ENCODE measurements around the gene DDO.

Gene DDO

GRCh38 chr6:110360676-110361075 is 54.7 kb downstream of the DDO start:
- no peak for TF ChIP-seq CTCF (IDR thresholded peaks at IDR 0.05; ENCODE audit: low read depth, low read length)
- no peak overlapping the region for H3K4me3 ChIP-seq (ENCODE audit: low read depth, low read length)

DNA sequence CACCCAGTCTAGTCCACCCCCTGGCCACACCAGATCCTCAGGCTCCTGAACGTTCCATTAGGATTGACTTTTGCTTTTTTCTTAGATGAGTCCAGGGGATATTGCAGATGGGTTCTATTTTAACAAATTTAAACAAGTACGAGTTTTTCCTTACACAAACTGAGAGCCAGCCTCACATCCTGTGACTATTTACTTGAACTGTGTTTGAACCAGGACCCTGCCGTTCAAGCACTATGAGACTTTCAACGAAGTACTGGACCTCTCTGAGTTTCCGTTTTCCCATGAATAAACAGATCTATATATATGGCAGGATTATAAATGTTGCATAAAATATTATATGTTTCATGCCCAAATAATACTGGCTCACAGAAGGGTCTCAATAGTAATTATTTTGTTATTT is 55.8 kb downstream of the DDO start:
- no peak overlapping the region for H3K4me3 ChIP-seq (ENCODE audit: low read depth, low read length)
- no peak for TF ChIP-seq CTCF (IDR thresholded peaks at IDR 0.05; ENCODE audit: low read depth, low read length)

GRCh38 chr6:110358553-110359160 is 56.7 kb downstream of the DDO start:
- TF ChIP-seq CTCF (IDR thresholded peaks at IDR 0.05; ENCODE audit: low read depth, low read length): no peak
- no peak overlapping the region for H3K4me3 ChIP-seq (ENCODE audit: low read depth, low read length)

- no peak within 1 kb of the TSS for H3K4me3 ChIP-seq (ENCODE audit: low read depth, low read length)
- no peak for TF ChIP-seq CTCF (IDR thresholded peaks at IDR 0.05; ENCODE audit: low read depth, low read length)
These were observed 57.5 kb downstream of the DDO start, which contains the start of gene METTL24 for GRCh38 chr6:110357664-110358552. METTL24 (minus strand) TSS chr6:110358349; CDS start chr6:110358272, 77 bp downstream.

GRCh38 chr6:110357298-110357663 is 58.1 kb downstream of the DDO start:
- H3K4me3 ChIP-seq (ENCODE audit: low read depth, low read length): no peak overlapping the region

GRCh38 chr6:110356778-110357177 is 58.6 kb downstream of the DDO start:
- no peak for TF ChIP-seq CTCF (IDR thresholded peaks at IDR 0.05; ENCODE audit: low read depth, low read length)

More at GRCh38 chr6:110357298-110357663, 58.1 kb downstream of the DDO start:
- no peak for TF ChIP-seq CTCF (IDR thresholded peaks at IDR 0.05; ENCODE audit: low read depth, low read length)

DNA sequence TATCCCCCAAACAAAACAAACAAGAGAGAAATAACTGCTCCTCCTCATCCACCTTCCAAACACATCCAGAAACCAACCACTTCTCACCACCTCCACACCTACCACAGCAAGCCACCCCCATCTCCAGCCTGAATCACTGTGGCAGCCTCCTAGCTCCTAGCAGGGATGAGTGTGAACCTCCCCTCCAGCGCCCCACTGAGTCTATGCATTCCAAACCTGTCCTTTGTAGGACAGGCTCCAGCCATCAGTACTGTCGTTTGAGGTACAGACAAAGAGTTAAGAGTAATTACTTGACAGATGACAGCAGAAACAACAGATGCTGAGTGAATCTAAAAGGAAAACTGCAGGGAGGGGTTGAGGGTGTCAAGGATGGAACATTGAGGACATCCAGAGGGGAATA is 59.6 kb downstream of the DDO start:
- no peak overlapping the region for H3K4me3 ChIP-seq (ENCODE audit: low read depth, low read length)
- no peak for TF ChIP-seq CTCF (IDR thresholded peaks at IDR 0.05; ENCODE audit: low read depth, low read length)

More at GRCh38 chr6:110356778-110357177, 58.6 kb downstream of the DDO start:
- H3K4me3 ChIP-seq (ENCODE audit: low read depth, low read length): no peak overlapping the region
